CD4-positive, CD25-positive, alpha-beta regulatory T cell (primary cell): ENCODE data around the gene LYRM4. TPM values are rescaled to one million over a fixed set of nuclear protein-coding genes. Genes with fewer than 3 reads are reported as not detected.

ENCODE experiments used
- ATAC-seq, 2 donors: fragments of 150-1000 bp; cut with Tn5 transposase; one replicate each; pipeline ENCODE4 v1.10.0; 2021; ENCODE audit warnings: low read depth in 2 of 2, moderate number of reproducible peaks in 2 of 2, moderate library complexity in 1 of 2
- DNase-seq, 3 donors: peaks; one replicate each; pipeline versions ENCODE4 v3.0.0 to v3.0.0-alpha.2; 2012 to 2022; ENCODE audit warnings: mixed read lengths in 1 of 3
- H3K27ac ChIP-seq: one replicate; pipeline ENCODE4 v1.7.0; 2013; ENCODE audit warnings: mild to moderate bottlenecking, low read length; ENCODE audit not compliant: insufficient read depth, poor library complexity, severe bottlenecking
- H3K27me3 ChIP-seq: one replicate; pipeline ENCODE4 v1.7.0; 2013; ENCODE audit warnings: low read length; ENCODE audit not compliant: control insufficient read depth, insufficient read depth
- H3K36me3 ChIP-seq: one replicate; pipeline ENCODE4 v1.7.0; 2013; ENCODE audit warnings: mild to moderate bottlenecking, low read length, moderate library complexity; ENCODE audit not compliant: control insufficient read depth, insufficient read depth
- H3K4me1 ChIP-seq: 2 replicates; pipeline ENCODE4 v1.7.0; 2013; ENCODE audit warnings: mild to moderate bottlenecking, low read length; ENCODE audit not compliant: insufficient read depth, control insufficient read depth, poor library complexity, severe bottlenecking
- H3K4me3 ChIP-seq: one replicate; pipeline ENCODE4 v1.7.0; 2013; ENCODE audit warnings: low read depth, mild to moderate bottlenecking, low read length, moderate library complexity
- H3K9me3 ChIP-seq, 2 experiments: 1 replicate in 1 of 2; 2 replicates in 1 of 2; pipeline ENCODE4 v1.7.0; 2013; ENCODE audit warnings: low read length in 2 of 2, mild to moderate bottlenecking in 1 of 2, moderate library complexity in 1 of 2; ENCODE audit not compliant: control insufficient read depth in 2 of 2
- H3K27ac Mint-ChIP-seq, 3 donors: one replicate each; pipeline ENCODE4 v1.8.0; 2020 to 2022; ENCODE audit warnings: mild to moderate bottlenecking in 3 of 3, mixed read lengths in 3 of 3, moderate library complexity in 2 of 3
- H3K27me3 Mint-ChIP-seq: one replicate; pipeline ENCODE4 v1.8.0; 2022; ENCODE audit warnings: mild to moderate bottlenecking, mixed read lengths
- H3K36me3 Mint-ChIP-seq: one replicate; pipeline ENCODE4 v1.8.0; 2020; ENCODE audit warnings: mixed read lengths
- H3K4me1 Mint-ChIP-seq, 4 donors: one replicate each; pipeline ENCODE4 v1.8.0; 2020 to 2022; ENCODE audit warnings: mixed read lengths in 4 of 4, mild to moderate bottlenecking in 1 of 4
- H3K4me3 Mint-ChIP-seq, 4 donors: one replicate each; pipeline ENCODE4 v1.8.0; 2020 to 2022; ENCODE audit warnings: mild to moderate bottlenecking in 4 of 4, mixed read lengths in 4 of 4, moderate library complexity in 3 of 4
- H3K9me3 Mint-ChIP-seq, 7 donors: one replicate each; pipeline ENCODE4 v1.8.0; 2020 to 2022; ENCODE audit warnings: mixed read lengths in 7 of 7, mild to moderate bottlenecking in 3 of 7, moderate library complexity in 2 of 7
- polyA plus RNA-seq, 4 donors: library from polyadenylated mRNA; unstranded; fragments of 300-500 nt; fragmentation: Illumina TruSeq; gene quantifications; one replicate each; pipeline ENCODE4 v1.2.3, GENCODE V29; 2021
- total RNA-seq: library from RNA; stranded (reverse); gene quantifications from one replicate; pipeline ENCODE4 v1.2.3, GENCODE V29; 2022

The LYRM4 gene
- total and polyA plus RNA-seq, 5 donors from 2014 or later = 14.9 to 38.8 (median 27.1) TPM

DNA sequence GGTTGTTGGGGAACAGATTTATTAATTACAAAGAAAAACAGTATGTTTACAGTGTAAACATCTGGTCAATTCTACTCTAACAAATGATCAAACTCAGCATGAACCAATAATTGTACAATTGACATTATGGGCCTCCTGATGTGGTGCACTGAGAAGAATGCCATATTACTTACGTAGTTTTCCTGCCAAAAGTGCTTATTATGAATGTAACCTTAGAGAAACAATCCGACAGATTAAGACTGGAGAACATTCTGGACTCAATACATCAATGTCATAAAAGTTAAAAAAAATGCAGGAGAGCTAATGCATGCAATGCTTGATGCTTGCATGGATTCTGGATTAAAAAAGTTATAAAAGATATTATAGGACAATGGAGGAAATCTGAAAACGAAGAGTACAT, 69.0 kb downstream of the LYRM4 start:
- H3K36me3 ChIP-seq = no peaks in the 10 kb centered on the region
- no peaks in the 10 kb centered on the region for H3K4me1 ChIP-seq
- H3K27ac Mint-ChIP-seq = no peak overlapping the region
- H3K27me3 Mint-ChIP-seq = no peaks in the 10 kb centered on the region
- peaks cover 9% of the 10 kb centered on the region for H3K36me3 Mint-ChIP-seq
- H3K4me1 Mint-ChIP-seq = peaks cover 0 to 2% (median 0%) of the 10 kb centered on the region in 4 donors
- no peak overlapping the region for H3K4me3 ChIP-seq
- no peaks in the 10 kb centered on the region for H3K9me3 ChIP-seq
- no peak for DNase-seq
- no peaks in the 10 kb centered on the region for H3K27me3 ChIP-seq
- no peak overlapping the region for H3K4me3 Mint-ChIP-seq
- H3K27ac ChIP-seq = no peak overlapping the region
- no peak for ATAC-seq
- H3K9me3 Mint-ChIP-seq = no peaks in the 10 kb centered on the region

- Histone ChIP-seq H3K27me3 (no peaks in the 10 kb centered on the region), H3K9me3 (no peaks in the 10 kb centered on the region), H3K36me3 (no peaks in the 10 kb centered on the region), H3K27ac (no peak overlapping the region), H3K4me3 (no peak overlapping the region), H3K4me1 (no peaks in the 10 kb centered on the region)
- ATAC-seq (no peak), DNase-seq (no peak)
- Mint-ChIP-seq H3K4me3 (no peak overlapping the region), H3K36me3 (peaks cover 12% of the 10 kb centered on the region), H3K27me3 (no peaks in the 10 kb centered on the region), H3K4me1 (peaks cover 0 to 2% (median 0%) of the 10 kb centered on the region in 4 donors), H3K27ac (no peak overlapping the region), H3K9me3 (no peaks in the 10 kb centered on the region)
These were observed 69.5 kb downstream of the LYRM4 start for GRCh38 chr6:5191222-5191621.

DNA sequence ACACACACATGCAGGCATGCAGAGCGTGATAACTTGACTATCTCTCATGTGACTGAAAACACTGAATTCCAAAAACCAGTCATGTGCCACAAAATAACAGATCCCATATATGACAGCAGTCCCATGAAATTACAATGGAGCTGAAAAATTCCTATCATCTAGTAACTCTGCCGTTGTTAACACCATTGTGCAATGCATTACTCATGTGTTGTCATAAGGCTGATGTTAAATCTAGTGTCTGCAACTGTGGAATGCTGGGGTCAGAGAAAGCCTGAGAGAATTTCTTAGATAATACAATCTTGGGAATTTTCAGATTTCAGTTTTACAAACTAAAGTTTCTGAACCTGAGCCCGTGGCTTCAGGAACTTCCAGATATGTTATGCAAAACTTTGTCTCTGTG, 70.2 kb downstream of the LYRM4 start:
- H3K27ac ChIP-seq = no peak overlapping the region
- H3K4me3 ChIP-seq = no peak overlapping the region
- H3K4me1 Mint-ChIP-seq = peaks cover 0 to 2% (median 0%) of the 10 kb centered on the region in 4 donors
- no peaks in the 10 kb centered on the region for H3K9me3 Mint-ChIP-seq
- H3K36me3 ChIP-seq = no peaks in the 10 kb centered on the region
- no peak for DNase-seq
- H3K4me1 ChIP-seq = no peaks in the 10 kb centered on the region
- no peaks in the 10 kb centered on the region for H3K9me3 ChIP-seq
- H3K27me3 Mint-ChIP-seq = no peaks in the 10 kb centered on the region
- no peak overlapping the region for H3K4me3 Mint-ChIP-seq
- peaks cover 17% of the 10 kb centered on the region for H3K36me3 Mint-ChIP-seq
- no peak overlapping the region for H3K27ac Mint-ChIP-seq
- no peak for ATAC-seq
- H3K27me3 ChIP-seq = no peaks in the 10 kb centered on the region

- Histone ChIP-seq H3K4me3 (no peak overlapping the region), H3K27ac (no peak overlapping the region), H3K36me3 (no peaks in the 10 kb centered on the region), H3K9me3 (no peaks in the 10 kb centered on the region), H3K4me1 (no peaks in the 10 kb centered on the region), H3K27me3 (no peaks in the 10 kb centered on the region)
- Mint-ChIP-seq H3K9me3 (no peaks in the 10 kb centered on the region), H3K4me3 (no peak overlapping the region), H3K27me3 (no peaks in the 10 kb centered on the region), H3K36me3 (peaks cover 24% of the 10 kb centered on the region), H3K4me1 (peaks cover 0 to 2% (median under 1%) of the 10 kb centered on the region in 4 donors), H3K27ac (no peak overlapping the region)
- ATAC-seq (no peak), DNase-seq (no peak)
These were observed 72.1 kb downstream of the LYRM4 start for GRCh38 chr6:5188646-5189045.

DNA sequence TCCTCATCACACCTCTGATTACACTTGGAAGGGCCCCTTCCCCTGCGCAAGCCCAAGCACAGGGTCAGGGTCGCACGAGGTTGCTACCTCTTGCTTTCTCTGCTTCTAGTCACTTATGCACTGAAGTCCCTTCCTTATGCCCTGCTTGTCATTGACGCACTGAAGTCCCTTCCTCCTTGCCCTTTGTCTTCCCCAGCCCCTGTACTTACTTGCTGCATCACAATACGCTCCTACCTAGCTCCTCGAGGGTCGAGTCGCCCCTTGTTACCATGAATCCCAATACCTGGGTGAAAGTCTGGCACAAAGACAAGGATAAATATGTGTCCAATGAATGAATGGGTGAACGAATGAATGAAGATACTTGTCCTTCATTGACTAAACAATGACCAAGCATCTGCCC, 75.9 kb downstream of the LYRM4 start:
- Histone ChIP-seq H3K27me3 (no peaks in the 10 kb centered on the region), H3K9me3 (no peaks in the 10 kb centered on the region), H3K36me3 (no peaks in the 10 kb centered on the region), H3K27ac (no peak overlapping the region), H3K4me3 (no peak overlapping the region), H3K4me1 (no peaks in the 10 kb centered on the region)
- Mint-ChIP-seq H3K4me1 (peaks cover 0 to 17% (median 2%) of the 10 kb centered on the region in 4 donors), H3K4me3 (no peak overlapping the region), H3K27ac (no peak overlapping the region), H3K36me3 (peaks cover 29% of the 10 kb centered on the region), H3K27me3 (no peaks in the 10 kb centered on the region), H3K9me3 (no peaks in the 10 kb centered on the region)
- ATAC-seq (no peak), DNase-seq (no peak)

DNA sequence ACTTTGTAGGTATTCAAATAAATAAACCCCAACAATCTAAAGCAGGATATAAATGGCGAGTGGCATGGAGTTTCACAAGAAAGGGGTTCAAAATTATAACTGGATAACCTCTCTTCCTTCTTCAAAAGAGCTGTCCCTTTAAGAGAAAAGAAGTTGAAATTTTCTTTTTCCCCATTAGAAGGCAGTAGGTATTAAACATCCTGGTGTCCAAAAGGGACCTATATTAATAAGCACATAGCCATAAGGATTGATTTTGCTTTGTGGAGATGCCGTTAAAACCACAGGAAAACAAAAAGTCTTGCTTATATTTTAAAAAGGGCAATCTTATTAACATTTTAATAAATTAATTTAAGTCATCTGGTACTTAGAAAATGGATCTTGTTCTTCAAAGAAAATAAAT, 76.5 kb downstream of the LYRM4 start:
- no peaks in the 10 kb centered on the region for H3K36me3 ChIP-seq
- no peaks in the 10 kb centered on the region for H3K9me3 Mint-ChIP-seq
- no peaks in the 10 kb centered on the region for H3K9me3 ChIP-seq
- DNase-seq (no peak), ATAC-seq (no peak)
- H3K27ac Mint-ChIP-seq = no peak overlapping the region
- no peaks in the 10 kb centered on the region for H3K4me1 ChIP-seq
- no peaks in the 10 kb centered on the region for H3K27me3 Mint-ChIP-seq
- no peak overlapping the region for H3K4me3 ChIP-seq
- H3K4me1 Mint-ChIP-seq = peaks cover 4 to 17% (median 6%) of the 10 kb centered on the region in 4 donors
- H3K4me3 Mint-ChIP-seq = no peak overlapping the region
- H3K27ac ChIP-seq = no peak overlapping the region
- H3K27me3 ChIP-seq = no peaks in the 10 kb centered on the region
- H3K36me3 Mint-ChIP-seq = peaks cover 25% of the 10 kb centered on the region

DNA sequence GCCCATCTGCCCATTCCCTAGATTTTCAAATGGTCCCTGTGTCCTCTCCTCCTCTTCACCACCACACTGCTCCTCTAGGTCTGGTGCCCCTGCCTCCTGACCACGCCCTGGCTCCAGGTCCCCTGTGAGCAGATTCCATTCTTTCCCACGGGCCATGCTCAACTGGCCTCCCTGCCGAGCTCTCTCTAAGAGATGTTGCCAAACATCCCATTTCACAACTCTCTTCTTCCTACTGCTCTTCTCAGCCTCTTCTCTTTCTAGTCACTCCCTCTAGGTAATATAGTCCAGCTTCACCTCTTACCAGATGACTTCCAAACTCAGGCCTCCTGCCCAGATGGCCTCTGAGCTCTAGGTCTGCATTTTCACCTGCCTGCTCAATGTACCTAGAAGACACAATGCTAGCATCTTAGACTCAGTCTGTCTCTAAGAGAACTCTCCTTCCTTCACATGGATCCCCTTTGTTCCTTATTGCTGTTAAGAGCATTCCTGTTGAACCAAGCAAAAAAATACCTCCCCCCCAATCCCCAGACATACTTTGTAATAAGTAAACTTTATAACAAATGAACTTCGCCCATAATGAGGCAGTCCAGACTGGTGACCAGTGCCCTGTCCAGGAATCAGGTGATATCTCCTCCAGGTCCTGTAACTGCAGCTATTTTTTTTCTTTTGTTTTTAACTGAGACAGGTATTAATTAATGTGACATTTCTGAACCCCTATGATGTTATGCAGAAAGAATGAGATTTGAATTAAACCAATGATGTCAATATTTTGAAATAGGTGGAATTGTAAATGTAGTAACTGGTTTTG, 79.0 kb downstream of the LYRM4 start:
- Histone ChIP-seq H3K4me3 (no peak overlapping the region), H3K36me3 (no peaks in the 10 kb centered on the region), H3K27ac (no peak overlapping the region), H3K27me3 (no peaks in the 10 kb centered on the region), H3K4me1 (no peaks in the 10 kb centered on the region), H3K9me3 (no peaks in the 10 kb centered on the region)
- Mint-ChIP-seq H3K27ac (peak overlapping the region in 1 of 3 donors; percentile 21), H3K36me3 (peaks cover 20% of the 10 kb centered on the region), H3K4me1 (peaks cover 6 to 24% (median 18%) of the 10 kb centered on the region in 4 donors), H3K27me3 (no peaks in the 10 kb centered on the region), H3K9me3 (no peaks in the 10 kb centered on the region), H3K4me3 (no peak overlapping the region)
- DNase-seq = no peak
- no peak for ATAC-seq

DNA sequence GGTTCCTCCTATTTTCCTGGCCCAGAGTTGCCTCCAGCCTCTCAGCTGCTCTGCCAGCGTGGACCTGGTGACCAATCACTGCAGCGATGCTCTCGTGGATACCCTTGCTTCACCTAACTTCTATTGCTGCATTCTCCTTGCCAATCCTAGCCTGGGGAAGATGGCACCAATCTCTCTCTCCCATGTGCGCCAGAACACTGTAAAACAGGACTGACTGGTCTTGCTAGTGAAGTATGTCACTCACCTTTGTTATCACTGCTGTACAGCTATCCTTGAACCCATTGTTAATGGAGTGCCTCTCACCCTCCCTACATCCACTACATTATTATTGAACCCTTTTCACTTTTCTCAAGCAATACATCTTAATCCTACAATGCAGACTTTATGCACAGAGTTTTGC, 80.1 kb downstream of the LYRM4 start:
- H3K9me3 ChIP-seq = no peaks in the 10 kb centered on the region
- peaks cover 13 to 35% (median 23%) of the 10 kb centered on the region in 4 donors for H3K4me1 Mint-ChIP-seq
- no peaks in the 10 kb centered on the region for H3K27me3 Mint-ChIP-seq
- ATAC-seq (no peak), DNase-seq (no peak)
- H3K27ac Mint-ChIP-seq = no peak overlapping the region
- no peak overlapping the region for H3K27ac ChIP-seq
- no peaks in the 10 kb centered on the region for H3K27me3 ChIP-seq
- H3K4me1 ChIP-seq = peaks cover 2% of the 10 kb centered on the region
- H3K36me3 ChIP-seq = no peaks in the 10 kb centered on the region
- no peak overlapping the region for H3K4me3 Mint-ChIP-seq
- no peaks in the 10 kb centered on the region for H3K9me3 Mint-ChIP-seq
- no peak overlapping the region for H3K4me3 ChIP-seq
- H3K36me3 Mint-ChIP-seq = peaks cover 13% of the 10 kb centered on the region
